NCI-H1417 treated with DMSO at 0.1 percent for 48 hours (cell line): ENCODE results near the gene ZNF296.

Source experiments
- DNase-seq: peaks from one replicate; lab custom pipeline; 2025; lab: John Stamatoyannopoulos, UW

The ZNF296 gene

GRCh38 chr19:45082170-45082569 lies 5.9 kb upstream of the ZNF296 start:
- DNase-seq, result no peak

GRCh38 chr19:45079911-45080370 lies 3.7 kb upstream of the ZNF296 start:
- no peak for DNase-seq

GRCh38 chr19:45079063-45079910 lies 3.0 kb upstream of the ZNF296 start, which contains the start of gene GEMIN7:
Gene GEMIN7, plus strand, starts transcription at chr19:45079260. Its CDS starts 10,855 bp downstream, at chr19:45090115.
- DNase-seq, result no peak

GRCh38 chr19:45078390-45079062 lies 2.2 kb upstream of the ZNF296 start:
- no peak for DNase-seq

- DNase-seq, result no peak
These were observed 813 bp upstream of the ZNF296 start for GRCh38 chr19:45076851-45077730.

GRCh38 chr19:45075301-45076028 lies 813 bp downstream of the ZNF296 start:
- no peak for DNase-seq

- DNase-seq, result no peak
These were observed 1.5 kb downstream of the ZNF296 start for GRCh38 chr19:45074744-45075300.

- no peak for DNase-seq
These were observed 4.1 kb downstream of the ZNF296 start for GRCh38 chr19:45071969-45072790.

GRCh38 chr19:45071545-45071938 lies 4.7 kb downstream of the ZNF296 start:
- no peak for DNase-seq

- no peak for DNase-seq
These were observed 5.3 kb downstream of the ZNF296 start for GRCh38 chr19:45070861-45071544.

GRCh38 chr19:45070214-45070613 lies 6.1 kb downstream of the ZNF296 start:
- DNase-seq, result no peak

- no peak for DNase-seq
These were observed 7.2 kb downstream of the ZNF296 start for GRCh38 chr19:45069056-45069455.

GRCh38 chr19:45068041-45068440 lies 8.2 kb downstream of the ZNF296 start:
- DNase-seq, result no peak

- no peak for DNase-seq
These were observed 9.2 kb downstream of the ZNF296 start for GRCh38 chr19:45066921-45067661.

- DNase-seq, result no peak
These were observed 12.2 kb downstream of the ZNF296 start for GRCh38 chr19:45063851-45064801.

- DNase-seq, result no peak
These were observed 14.3 kb downstream of the ZNF296 start for GRCh38 chr19:45061965-45062364.

GRCh38 chr19:45059258-45059965 lies 16.9 kb downstream of the ZNF296 start:
- no peak for DNase-seq
